Activated CD4-positive, alpha-beta T cell treated with anti-CD3 and anti-CD28 coated beads for 36 hours (primary cell): ENCODE results near the gene AXDND1. TPM values are rescaled to one million over a fixed set of nuclear protein-coding genes. Genes with fewer than 3 reads are reported as not detected.

Experiments used
- total RNA-seq, 2 experiments: library from RNA; stranded (reverse); gene quantifications; one replicate each; pipeline ENCODE4 v1.2.3, GENCODE V29; 2021

Gene AXDND1
- total RNA-seq, 2 experiments from 2014 or later, result 0.37 to 0.47 TPM

Other genes starting within 250 kb of the AXDND1 start
- gene ABL2, start 136.3 kb upstream of the AXDND1 start, total RNA-seq, result 1 to 10 TPM; 6.6 to 8.4 TPM
- gene SOAT1, start 72.2 kb upstream of the AXDND1 start, total RNA-seq, result 10 to 100 TPM; 49.8 to 52.0 TPM
- gene NPHS2, start 210.0 kb downstream of the AXDND1 start, total RNA-seq, result not detected
- not detected for gene TDRD5, start 225.9 kb downstream of the AXDND1 start, total RNA-seq